PC-3 (cell line): ENCODE results near the gene RANBP3.

Source experiments
- EZH2 ChIP-seq: fragments of 300-600 bp; sonication (generic); IDR thresholded peaks from one replicate; pipeline ENCODE4 v1.6.1; 2017; ENCODE audit warnings: antibody characterized with exemption, mild to moderate bottlenecking, low read length; ENCODE audit not compliant: unreplicated experiment
- EZH2phosphoT487 ChIP-seq: fragments of 300-600 bp; sonication (generic); IDR thresholded peaks from 2 replicates; pipeline ENCODE4 v1.6.1; 2018; ENCODE audit warnings: mild to moderate bottlenecking, antibody characterized with exemption, low read length, borderline replicate concordance
- TF ChIP-seq, protein P1 (sequence below): fragments of 300-600 bp; sonication (generic); conservative IDR thresholded peaks from 2 replicates; pipeline ENCODE4 v1.5.1; 2017; ENCODE audit warnings: antibody characterized with exemption, low read depth, mild to moderate bottlenecking, low read length

DNA sequence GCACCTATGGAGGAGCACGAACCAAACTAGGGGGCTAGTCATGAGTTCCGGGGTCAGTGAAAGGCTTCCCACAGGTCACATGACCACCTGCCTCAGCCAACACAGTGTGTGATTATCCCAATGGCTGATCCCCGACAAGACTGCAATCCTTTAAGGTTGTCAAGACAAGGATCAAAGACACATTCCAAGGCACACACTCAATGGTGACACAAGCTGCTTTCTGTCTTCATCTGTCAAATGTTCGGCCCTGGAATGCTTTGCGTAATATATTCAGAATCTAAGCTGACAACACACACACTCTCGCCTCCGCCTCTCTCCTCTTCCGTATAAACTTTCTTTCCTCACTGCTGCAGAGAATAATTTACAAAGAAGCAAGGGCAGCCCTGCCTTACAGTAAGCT lies 11.7 kb downstream of the RANBP3 start:
- TF ChIP-seq, protein P1, sequence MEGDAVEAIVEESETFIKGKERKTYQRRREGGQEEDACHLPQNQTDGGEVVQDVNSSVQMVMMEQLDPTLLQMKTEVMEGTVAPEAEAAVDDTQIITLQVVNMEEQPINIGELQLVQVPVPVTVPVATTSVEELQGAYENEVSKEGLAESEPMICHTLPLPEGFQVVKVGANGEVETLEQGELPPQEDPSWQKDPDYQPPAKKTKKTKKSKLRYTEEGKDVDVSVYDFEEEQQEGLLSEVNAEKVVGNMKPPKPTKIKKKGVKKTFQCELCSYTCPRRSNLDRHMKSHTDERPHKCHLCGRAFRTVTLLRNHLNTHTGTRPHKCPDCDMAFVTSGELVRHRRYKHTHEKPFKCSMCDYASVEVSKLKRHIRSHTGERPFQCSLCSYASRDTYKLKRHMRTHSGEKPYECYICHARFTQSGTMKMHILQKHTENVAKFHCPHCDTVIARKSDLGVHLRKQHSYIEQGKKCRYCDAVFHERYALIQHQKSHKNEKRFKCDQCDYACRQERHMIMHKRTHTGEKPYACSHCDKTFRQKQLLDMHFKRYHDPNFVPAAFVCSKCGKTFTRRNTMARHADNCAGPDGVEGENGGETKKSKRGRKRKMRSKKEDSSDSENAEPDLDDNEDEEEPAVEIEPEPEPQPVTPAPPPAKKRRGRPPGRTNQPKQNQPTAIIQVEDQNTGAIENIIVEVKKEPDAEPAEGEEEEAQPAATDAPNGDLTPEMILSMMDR: no peak
- TF ChIP-seq EZH2 (no peak), EZH2phosphoT487 (no peak)
